HEK293T (cell line): Measurements from ENCODE around the gene CIDEB.

ENCODE experiments used
- ARNT ChIP-seq: fragments of 450-650 bp; IDR thresholded peaks from 2 replicates; pipeline ENCODE4 v1.6.1; 2017; ENCODE audit warnings: mild to moderate bottlenecking
- SP1 ChIP-seq: fragments of 450-650 bp; IDR thresholded peaks from 2 replicates; pipeline ENCODE4 v1.6.1; 2017
- SUZ12 ChIP-seq: fragments of 450-650 bp; IDR thresholded peaks from 2 replicates; pipeline ENCODE4 v1.6.1; 2016; ENCODE audit warnings: mild to moderate bottlenecking

DNA sequence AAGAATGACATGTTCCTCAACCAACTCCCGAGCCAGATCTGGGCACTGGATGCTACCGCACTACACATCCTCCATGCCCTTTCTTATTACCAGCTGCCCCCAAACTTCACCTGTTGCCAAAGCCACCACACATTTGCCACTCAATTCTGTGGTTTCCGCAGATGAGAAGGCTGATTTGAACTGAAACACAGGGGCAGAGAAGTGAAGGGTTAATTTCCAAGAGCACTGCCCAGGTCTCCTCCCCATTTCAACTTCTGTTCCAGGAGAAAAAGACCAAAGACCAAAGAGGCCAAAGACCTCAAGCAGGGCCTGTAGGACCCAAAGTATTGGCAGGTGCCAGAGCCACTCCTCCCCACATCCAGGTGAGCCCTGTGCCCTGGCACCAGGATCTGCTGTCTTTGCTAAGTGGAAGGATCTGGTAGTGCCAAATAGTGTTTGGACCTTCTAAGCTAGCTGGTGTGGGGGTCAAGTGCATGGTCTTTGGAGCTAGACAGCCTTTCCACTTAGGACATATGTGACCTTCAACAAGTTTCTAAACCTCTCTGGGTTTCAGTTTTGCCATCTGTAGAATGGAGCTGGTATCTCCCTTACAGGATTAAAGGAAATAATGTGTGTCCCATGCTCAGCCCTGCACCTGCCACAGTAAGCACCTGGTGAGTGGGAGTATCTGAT, 16.2 kb downstream of the CIDEB start:
- TF ChIP-seq ARNT: no peak
- TF ChIP-seq SP1: no peak
- no peak for TF ChIP-seq SUZ12
